Ramos (cell line): ENCODE results near the gene DIPK1A.

Experiments
- in situ Hi-C: fragments of 300-500 bp; cut with MboI; formaldehyde crosslinking; loops from one replicate; pipeline ENCODE4 v1.14.3; 2022; ENCODE audit warnings: low sequenced_read_pairs; ENCODE audit not compliant: unreplicated experiment

The DIPK1A gene

DNA sequence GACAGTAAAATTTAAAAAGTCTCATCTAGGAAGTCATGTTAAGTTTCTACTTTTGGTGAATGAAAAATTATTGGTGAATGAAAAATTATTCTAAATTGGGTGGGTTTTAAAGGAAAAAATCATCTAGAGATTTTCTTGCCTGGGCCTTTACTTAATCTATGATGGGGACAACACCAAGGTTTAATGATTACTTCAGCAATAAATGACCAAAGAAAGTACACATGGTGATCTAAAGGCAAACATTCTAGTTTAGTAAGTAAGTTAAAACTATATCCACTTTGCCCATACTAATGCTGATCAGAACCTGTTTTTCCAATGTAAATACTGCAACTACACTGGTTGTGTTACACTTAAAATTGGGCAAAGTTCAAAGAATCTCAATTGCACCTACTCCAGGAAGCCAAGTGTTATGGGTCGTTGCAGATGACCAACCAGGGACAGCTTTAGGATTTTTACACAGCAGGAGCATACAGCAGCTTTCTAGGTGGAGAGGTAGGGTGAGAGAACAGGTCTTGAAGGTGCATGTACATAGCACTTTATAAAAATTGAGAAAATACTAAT lies 144.0 kb downstream of the DIPK1A start:
- in situ Hi-C loops = loop anchor here (10.0 kb wide), 1 partner anchor 72 kb away; no protein-coding TSS in a partner anchor

DNA sequence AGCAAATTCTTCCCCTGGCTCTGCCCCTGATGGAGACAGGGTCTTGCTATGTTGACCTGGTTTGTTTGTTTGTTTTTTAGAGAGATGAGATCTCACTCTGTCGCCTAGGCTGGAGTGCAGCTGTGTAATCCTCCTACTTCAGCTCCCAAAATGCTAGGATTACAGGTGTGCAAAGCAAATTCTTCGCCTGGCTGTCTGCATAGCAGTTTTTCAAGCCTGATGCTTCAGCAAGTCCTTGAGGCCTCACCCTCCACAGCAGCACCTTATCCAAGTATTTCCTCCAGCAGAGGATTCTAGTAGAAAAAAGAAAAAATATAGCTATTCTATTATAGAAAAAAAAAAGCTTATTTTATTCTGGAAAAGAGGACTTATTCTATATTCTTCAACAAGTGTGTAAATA lies 144.5 kb downstream of the DIPK1A start:
- in situ Hi-C loops = loop anchor here (10.0 kb wide), 1 partner anchor 72 kb away; no protein-coding TSS in a partner anchor

DNA sequence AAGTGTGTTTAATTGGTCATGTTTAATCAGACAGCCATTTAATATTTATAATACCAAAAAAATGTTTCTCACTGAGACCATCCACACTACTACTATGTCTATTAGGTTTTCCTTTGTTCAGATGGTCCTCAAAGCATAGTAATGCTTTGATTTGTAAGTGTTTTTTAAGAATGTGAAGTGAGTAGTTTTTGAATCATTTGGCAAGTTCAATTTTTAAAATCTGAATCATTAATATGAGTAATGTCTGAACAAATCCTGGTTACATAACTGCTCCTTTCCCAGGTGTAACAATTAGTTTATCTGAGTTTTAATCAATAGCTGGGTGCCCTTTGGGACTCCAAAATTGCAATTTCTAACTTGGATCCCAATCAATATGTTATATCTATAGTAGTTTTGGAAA lies 152.9 kb downstream of the DIPK1A start:
- in situ Hi-C loops = no loop called here

DNA sequence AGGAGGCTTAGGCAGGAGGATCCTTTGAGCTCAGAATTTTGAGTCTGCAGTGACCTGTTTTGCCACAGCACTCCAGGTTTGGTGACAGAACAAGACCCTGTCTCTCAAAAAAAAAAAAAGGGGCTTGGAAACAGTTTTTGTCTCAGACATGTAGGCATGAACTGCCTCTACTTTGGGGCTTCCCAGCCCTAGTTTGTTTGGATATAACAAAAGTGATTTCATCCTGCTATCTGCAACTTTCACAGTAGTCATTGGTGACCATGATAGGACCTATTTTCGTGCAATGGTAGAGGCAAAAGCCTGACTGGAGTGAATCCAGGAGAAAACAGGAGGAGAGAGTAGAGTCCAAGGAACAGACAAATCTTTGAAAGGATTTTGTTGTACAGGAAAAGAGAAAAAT lies 156.0 kb downstream of the DIPK1A start:
- in situ Hi-C loops = no loop called here

DNA sequence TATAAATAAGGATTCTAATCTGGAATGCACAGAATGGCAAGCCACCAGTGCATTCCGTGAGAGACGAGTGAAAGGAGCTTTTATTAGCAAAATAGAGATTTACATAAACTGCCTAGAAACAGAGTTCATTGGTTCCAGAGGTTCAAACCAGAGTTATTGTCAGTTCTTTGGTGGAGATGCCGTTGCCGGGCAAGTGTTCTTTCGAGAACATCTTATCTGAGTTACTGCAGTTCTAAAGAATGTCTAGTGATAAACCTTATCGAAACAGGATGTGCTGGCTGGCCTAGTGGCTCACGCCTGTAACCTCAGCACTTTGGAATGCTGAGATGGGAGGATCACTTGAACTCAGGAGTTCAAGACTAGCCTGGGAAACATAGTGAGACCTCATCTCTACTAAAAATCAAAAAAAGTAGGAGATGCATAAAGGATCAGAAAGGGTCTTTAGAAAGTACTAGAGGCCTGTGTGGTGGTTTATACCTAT lies 156.5 kb downstream of the DIPK1A start:
- in situ Hi-C loops = no loop called here

DNA sequence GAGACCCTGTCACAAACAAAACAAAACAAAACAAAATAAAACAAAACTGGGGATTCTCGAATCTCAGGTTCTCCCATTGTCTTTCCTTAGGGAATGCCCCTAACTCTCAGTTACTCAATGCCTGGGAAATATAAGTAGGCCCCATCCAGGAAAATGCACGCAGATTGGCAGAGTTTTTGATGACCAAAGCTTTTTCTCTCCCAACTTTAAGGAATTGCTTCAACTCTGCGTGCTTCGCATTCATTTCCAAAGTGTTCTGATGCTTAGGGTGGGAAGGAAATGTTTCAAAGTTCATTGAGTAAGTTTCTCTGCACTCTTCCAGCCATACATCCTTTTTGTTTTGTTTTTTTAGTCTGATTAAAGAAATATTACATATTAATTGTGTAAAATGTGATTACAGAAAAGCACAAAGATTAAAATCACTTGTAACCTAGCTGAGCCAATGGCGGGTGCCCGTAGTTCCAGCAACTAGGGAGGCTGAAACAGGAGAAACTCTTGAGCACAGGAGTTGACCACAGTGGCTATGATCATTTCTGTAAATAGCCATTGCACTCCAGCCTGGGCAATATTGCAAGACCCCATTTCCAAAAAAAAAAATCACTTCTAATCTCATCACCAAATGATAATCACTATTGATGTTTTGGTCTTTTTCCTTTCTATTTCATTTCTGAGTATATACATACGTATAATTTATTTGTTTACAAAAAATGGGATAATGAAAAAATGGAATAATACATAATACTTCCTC lies 157.9 kb downstream of the DIPK1A start:
- in situ Hi-C loops = no loop called here

DNA sequence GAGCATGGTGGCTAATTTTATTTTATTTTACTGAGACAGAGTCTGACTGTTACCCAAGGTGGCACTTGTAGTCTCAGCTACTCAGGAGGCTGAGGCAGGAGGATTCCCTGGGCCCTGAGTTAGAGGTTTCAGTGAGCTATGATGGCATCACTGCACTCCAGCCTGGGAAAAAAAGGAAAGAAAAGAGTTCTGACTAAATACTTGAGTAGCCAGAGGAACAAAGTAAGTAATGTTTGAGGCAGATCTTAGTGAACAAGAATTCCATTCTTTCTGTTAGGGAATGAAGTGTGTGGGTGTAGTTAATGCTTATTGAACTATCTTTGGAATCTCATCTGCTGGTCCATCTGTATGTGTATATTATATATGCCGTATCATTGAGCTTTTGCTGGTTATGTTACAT lies 163.3 kb downstream of the DIPK1A start:
- in situ Hi-C loops = no loop called here

DNA sequence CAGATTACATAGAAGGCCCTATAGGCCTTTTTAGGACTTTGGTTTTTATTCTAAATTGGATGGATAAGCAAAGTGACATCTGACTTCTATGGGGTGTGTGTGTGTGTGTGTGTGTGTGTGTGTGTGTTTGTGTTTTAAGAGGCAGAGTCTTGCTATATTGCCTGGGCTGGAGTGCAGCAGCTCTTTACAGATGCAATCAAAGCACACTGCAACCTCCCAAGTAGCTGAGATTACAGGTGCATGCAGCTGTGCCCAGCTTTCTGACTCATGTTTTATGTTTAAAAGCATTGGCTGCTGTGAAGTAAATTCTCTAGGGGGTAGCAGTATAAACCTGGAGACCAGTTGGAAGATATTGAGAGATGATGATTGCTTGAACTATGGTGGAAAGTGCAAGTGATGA lies 164.0 kb downstream of the DIPK1A start:
- in situ Hi-C loops = no loop called here

DNA sequence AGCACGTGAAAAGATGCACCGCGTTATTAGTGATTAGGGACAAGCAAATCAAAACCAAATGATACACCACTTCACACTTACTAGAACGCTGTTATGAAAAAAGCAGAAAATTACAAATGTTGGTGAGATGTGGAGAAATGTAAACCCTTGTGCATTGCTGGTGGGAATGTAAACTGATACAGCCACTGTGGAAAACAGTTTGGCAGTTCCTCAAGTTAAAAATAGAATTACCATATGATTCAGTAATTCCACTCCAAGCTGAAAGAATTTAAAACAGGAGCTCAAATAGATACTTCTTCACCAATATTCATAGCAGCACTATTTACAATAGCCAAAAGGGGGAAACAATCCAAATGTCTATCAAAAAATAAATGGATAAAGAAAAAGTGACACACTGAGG lies 166.1 kb downstream of the DIPK1A start:
- in situ Hi-C loops = no loop called here

DNA sequence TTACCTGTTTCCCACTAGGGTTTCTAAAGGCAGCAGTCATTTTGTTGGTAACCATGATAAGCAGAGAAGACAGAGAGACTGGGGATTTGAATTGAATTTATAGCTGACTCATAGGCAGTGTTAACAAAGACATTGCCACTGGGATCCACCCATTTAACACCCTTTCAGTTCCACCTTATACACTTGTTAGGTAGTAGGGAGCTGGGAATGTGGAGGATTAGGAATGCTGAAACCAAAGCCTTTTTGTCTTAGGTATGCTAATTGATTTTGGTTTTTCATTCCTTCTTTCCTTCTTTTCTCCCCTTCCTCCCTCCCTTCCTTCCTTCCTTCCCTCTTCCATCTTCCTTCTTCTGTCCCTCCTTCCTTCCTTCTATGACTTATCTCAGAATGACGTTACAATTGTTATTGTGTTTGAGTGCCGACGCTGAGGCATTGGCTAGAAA lies 168.9 kb downstream of the DIPK1A start:
- in situ Hi-C loops = no loop called here
